ENCODE results near the gene KDM2A. TPM values are rescaled to one million over a fixed set of nuclear protein-coding genes. Genes with fewer than 3 reads are reported as not detected.

Gene KDM2A
- total RNA-seq, 4 donors from 2014 or later = 48.2 to 94.9 (median 73.5) TPM

DNA sequence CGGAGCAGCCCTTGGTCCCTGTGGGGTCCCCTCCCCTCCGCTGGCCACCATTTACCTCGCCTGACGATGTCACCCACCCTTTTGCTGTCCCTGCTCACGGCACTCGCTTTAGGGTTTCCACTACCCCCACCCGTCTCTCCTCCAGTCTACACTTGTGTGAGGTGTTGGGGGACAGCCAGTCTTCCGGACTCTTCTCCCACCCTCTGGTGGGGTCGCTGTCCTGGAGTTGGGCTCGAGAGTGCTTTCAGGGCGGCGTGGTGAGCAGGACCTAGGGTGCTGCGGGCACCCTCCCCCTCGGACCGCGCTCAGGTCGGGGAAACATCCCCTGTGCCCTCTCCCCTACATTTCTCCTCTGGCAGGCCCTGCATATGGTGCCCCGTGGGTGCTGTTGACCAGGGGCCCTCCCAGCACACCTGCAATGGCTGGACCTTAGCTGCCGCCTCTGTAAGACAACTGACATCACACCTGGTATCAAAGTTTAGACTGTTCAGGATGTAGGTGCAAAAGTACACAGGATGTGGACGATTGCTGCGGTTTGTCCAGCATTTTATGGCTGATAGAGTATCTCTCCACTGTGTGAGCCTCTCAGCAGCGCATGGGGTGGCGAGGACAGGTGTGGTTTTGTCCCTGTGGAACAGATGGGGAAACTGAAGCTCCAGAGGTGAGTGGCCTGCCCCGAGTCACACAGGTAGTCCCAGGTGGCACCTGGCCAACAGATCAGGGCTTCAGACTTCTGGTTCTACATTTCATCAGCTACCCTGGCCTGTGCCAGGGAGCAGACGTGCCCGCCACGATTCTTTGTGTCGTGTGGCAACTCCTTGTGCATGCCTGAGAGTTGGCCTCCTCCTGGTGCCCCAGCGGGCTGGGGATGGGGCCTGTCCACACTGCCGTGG, 148.4 kb downstream of the KDM2A start:
- Histone ChIP-seq H3K9me3 (no peaks in the 10 kb centered on the region), H3K4me3 (peak overlapping the region; percentile 85 to 95), H3K36me3 (no peaks in the 10 kb centered on the region), H3K4me1 (peaks cover 21 to 27% of the 10 kb centered on the region in 2 donors), H3K27ac (peak overlapping the region; percentile 87 to 88), H3K27me3 (no peaks in the 10 kb centered on the region)
- intact Hi-C loops (cut with DNase I; ENCODE audit: low total_unique reads) = loop anchor here (5.0 to 10.0 kb wide), 2 partner anchors 50 to 117 kb away; no protein-coding TSS in a partner anchor
- TF ChIP-seq CTCF (IDR thresholded peaks at IDR 0.05) = no peak
- no peak for TF ChIP-seq POLR2A (IDR thresholded peaks at IDR 0.05)
- peak; percentile 22 to 39 for DNase-seq

DNA sequence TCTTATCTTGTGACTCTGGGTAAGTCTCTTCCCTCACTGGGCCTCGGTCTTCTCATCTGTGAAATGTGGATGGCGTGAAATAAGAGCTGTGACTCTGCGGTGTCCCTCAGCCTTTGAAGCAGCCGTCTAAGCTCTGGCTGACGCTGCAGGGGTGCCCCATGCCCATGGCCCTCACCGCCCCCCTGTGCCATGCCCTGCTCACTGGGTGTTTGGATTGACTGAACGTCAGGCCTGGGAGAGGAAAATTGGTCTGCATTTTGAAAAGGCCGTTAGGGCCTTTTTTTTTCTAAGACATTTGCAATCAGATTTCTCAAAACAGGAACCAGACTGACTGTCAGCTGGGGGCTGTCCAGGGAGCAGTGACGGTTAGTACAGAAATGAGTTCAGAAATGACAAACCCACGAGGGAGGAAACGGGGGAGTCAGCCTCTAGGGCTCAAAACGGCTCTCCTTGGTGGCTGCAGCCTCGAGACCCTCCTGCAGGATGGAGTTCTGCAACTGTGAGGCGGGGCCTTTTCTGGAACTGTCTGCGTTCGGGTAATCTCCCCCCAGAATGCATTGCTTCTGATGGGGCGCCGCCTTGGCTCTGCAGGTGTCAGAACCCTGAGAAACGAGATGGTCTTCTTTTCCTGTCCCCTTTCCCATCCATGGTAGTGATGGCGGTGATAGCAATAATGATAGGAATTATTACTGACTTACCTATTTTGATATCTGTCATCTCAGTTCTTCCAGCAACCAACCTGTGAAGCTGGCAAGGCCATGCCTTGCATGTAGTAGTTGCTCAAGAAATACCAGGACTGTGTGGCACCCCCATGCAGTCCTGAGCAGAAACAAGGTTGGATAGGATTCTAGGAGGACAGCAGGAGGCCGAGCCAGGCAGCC, 149.3 kb downstream of the KDM2A start:
- intact Hi-C loops (cut with DNase I; ENCODE audit: low total_unique reads) = loop anchor here (5.0 to 10.0 kb wide), 2 partner anchors 49 to 116 kb away; no protein-coding TSS in a partner anchor
- Histone ChIP-seq H3K4me1 (peaks cover 21 to 28% of the 10 kb centered on the region in 2 donors), H3K4me3 (peak overlapping the region in 1 of 2 donors; percentile 95), H3K9me3 (no peaks in the 10 kb centered on the region), H3K36me3 (no peaks in the 10 kb centered on the region), H3K27me3 (no peaks in the 10 kb centered on the region), H3K27ac (peak overlapping the region; percentile 87 to 88)
- no peak for TF ChIP-seq CTCF (IDR thresholded peaks at IDR 0.05)
- TF ChIP-seq POLR2A (IDR thresholded peaks at IDR 0.05) = no peak
- peak in 1 of 2 donors; percentile 17 for DNase-seq

DNA sequence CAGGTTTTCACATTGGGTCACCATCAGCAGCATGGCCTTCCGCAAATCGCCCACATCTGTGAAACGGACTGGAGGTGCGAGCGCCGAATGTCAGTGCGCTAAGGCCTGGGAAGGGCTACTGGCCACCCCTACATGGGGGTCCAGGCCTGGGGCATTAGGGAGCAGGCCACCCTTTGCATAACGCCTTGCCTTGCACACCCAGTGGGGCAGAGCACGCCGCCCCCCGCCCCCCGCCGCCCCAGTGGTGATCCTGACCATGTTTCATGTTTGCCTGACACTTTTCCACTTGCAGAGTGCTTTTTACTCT, 149.9 kb downstream of the KDM2A start:
- H3K27ac ChIP-seq = peak overlapping the region; percentile 70 to 88
- H3K27me3 ChIP-seq = no peaks in the 10 kb centered on the region
- H3K9me3 ChIP-seq = no peaks in the 10 kb centered on the region
- peak in 1 of 2 donors; percentile 10 for DNase-seq
- H3K4me3 ChIP-seq = no peak overlapping the region
- H3K36me3 ChIP-seq = no peaks in the 10 kb centered on the region
- no peak for TF ChIP-seq POLR2A (IDR thresholded peaks at IDR 0.05)
- TF ChIP-seq CTCF (IDR thresholded peaks at IDR 0.05) = no peak
- peaks cover 21 to 31% of the 10 kb centered on the region in 2 donors for H3K4me1 ChIP-seq
- intact Hi-C loops (cut with DNase I; ENCODE audit: low total_unique reads) = loop anchor here (5.0 to 10.0 kb wide), 2 partner anchors 48 to 116 kb away; no protein-coding TSS in a partner anchor

DNA sequence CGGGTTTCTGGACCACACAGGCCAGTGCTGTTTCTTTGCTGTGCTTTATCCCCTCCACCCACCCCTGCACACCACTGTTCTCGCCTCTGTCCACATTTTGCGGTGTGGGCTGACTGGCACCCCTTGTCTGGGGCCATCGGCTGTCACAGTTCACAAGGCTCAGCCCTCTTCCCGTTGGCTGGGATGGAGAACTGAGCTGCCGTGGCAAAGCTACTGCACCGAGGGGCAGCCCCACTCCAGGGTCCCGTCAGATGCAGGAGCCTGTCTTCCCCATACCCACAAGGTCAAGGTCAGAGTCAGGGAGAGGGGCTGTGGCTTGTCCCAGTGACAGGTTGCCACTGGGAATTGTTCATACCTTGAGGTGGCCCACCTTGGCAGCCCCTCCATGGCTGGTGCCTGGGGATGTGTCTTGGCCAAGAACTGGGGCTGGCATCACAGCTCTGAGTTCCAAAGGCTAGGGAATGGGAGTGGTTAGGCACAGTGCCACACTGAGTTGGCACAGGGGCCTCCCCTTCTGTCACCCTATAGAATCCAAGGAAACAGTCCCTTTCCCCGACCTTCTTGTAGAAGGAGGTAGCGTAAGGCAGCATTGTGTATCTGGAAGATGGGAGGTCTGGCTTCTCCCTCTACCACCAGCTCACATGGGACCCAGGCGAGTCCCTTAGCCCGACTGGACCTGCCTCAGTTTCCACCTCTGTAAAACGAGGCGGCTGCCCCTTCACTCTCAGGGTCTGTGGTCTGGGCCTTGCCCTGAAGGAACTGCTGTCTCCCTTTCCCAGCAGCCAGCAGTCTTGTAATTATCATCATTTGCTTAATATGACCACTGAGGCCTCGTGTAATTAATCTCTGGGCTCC, 150.6 kb downstream of the KDM2A start:
- no peaks in the 10 kb centered on the region for H3K27me3 ChIP-seq
- peaks cover 21 to 36% of the 10 kb centered on the region in 2 donors for H3K4me1 ChIP-seq
- DNase-seq = peak; percentile 21 to 28
- intact Hi-C loops (cut with DNase I; ENCODE audit: low total_unique reads) = loop anchor here (5.0 to 10.0 kb wide), 2 partner anchors 48 to 115 kb away; no protein-coding TSS in a partner anchor
- no peaks in the 10 kb centered on the region for H3K9me3 ChIP-seq
- no peaks in the 10 kb centered on the region for H3K36me3 ChIP-seq
- H3K27ac ChIP-seq = peak overlapping the region; percentile 70 to 88
- no peak for TF ChIP-seq POLR2A (IDR thresholded peaks at IDR 0.05)
- no peak for TF ChIP-seq CTCF (IDR thresholded peaks at IDR 0.05)
- peak overlapping the region in 1 of 2 donors; percentile 27 for H3K4me3 ChIP-seq

All from uterus (tissue), 4 donors.